GM21528 (cell line): ENCODE measurements around the gene TLCD4.
A peak's percentile ranks its signal among the peaks of the same experiment; 100 is the strongest.
"Not testable (repeated sequence)": the region's sequence is repeated elsewhere in the genome, so short reads cannot be mapped to it uniquely, and the experiment has no call there.

Source experiments
- ATAC-seq: cut with Tn5 transposase; IDR thresholded peaks from one replicate; pipeline ENCODE4 v1.9.1; 2021; ENCODE audit warnings: mild to moderate bottlenecking, moderate library complexity; ENCODE audit not compliant: unreplicated experiment, low FRiP score

The TLCD4 gene

GRCh38 chr1:95117207-95118066 lies at the start of gene TLCD4:
TLCD4 (plus strand) TSS chr1:95117355; CDS start chr1:95143902, 26,547 bp downstream.
- ATAC-seq = peak; percentile 70

GRCh38 chr1:95067568-95067967 lies 49.6 kb upstream of the TLCD4 start:
- no peak for ATAC-seq

GRCh38 chr1:95068956-95069709 lies 48.0 kb upstream of the TLCD4 start:
- ATAC-seq = no peak

- no peak for ATAC-seq
These were observed 47.5 kb upstream of the TLCD4 start for GRCh38 chr1:95069710-95070093.

GRCh38 chr1:95071539-95071938 lies 45.6 kb upstream of the TLCD4 start:
- ATAC-seq = no peak

GRCh38 chr1:95072117-95072516 lies 45.0 kb upstream of the TLCD4 start:
- no peak for ATAC-seq

- peak; percentile 97 for ATAC-seq
These were observed 44.4 kb upstream of the TLCD4 start, which contains the start of gene ALG14 for GRCh38 chr1:95072532-95073419. ALG14 (minus strand) TSS chr1:95072951; CDS start chr1:95072898, 53 bp downstream.

GRCh38 chr1:95073446-95073845 lies 43.7 kb upstream of the TLCD4 start:
- peak; percentile 2 for ATAC-seq

GRCh38 chr1:95076034-95076433 lies 41.1 kb upstream of the TLCD4 start:
- no peak for ATAC-seq

GRCh38 chr1:95080446-95080845 lies 36.7 kb upstream of the TLCD4 start:
- ATAC-seq = no peak

- ATAC-seq = no peak
These were observed 36.3 kb upstream of the TLCD4 start for GRCh38 chr1:95080879-95081278.

- ATAC-seq = no peak
These were observed 32.6 kb upstream of the TLCD4 start for GRCh38 chr1:95084317-95085176.

- ATAC-seq = no peak
These were observed 31.8 kb upstream of the TLCD4 start for GRCh38 chr1:95085376-95085775.

- no peak for ATAC-seq
These were observed 30.1 kb upstream of the TLCD4 start for GRCh38 chr1:95086949-95087533.

GRCh38 chr1:95088303-95088702 lies 28.9 kb upstream of the TLCD4 start:
- no peak for ATAC-seq

GRCh38 chr1:95089650-95090287 lies 27.4 kb upstream of the TLCD4 start:
- no peak for ATAC-seq

GRCh38 chr1:95091290-95091689 lies 25.9 kb upstream of the TLCD4 start:
- ATAC-seq = not testable (repeated sequence)

GRCh38 chr1:95092891-95093290 lies 24.3 kb upstream of the TLCD4 start:
- ATAC-seq = not testable (repeated sequence)

GRCh38 chr1:95093296-95093695 lies 23.9 kb upstream of the TLCD4 start:
- no peak for ATAC-seq
